Neural progenitor cell (in vitro differentiated cells): Measurements from ENCODE around the gene CASTOR1. TPM values are rescaled to one million over a fixed set of nuclear protein-coding genes. Genes with fewer than 3 reads are reported as not detected.

Experiments
- DNase-seq: peaks from one replicate; pipeline ENCODE4 v3.0.0-alpha.2; 2016; ENCODE audit warnings: low spot score
- H2AFZ ChIP-seq: fragments of 200-600 bp; sonication (generic); replicated peaks from 2 replicates; pipeline ENCODE4 v1.6.1; 2016; ENCODE audit warnings: antibody characterized with exemption
- H3F3A ChIP-seq: fragments of 200-600 bp; sonication (generic); 2 replicates; pipeline ENCODE4 v1.6.1; 2016; ENCODE audit warnings: antibody characterized with exemption, low read depth
- H3K27ac ChIP-seq: fragments of 200-600 bp; sonication (generic); 2 replicates; pipeline ENCODE4 v1.5.1; 2016; ENCODE audit warnings: mild to moderate bottlenecking
- H3K27me3 ChIP-seq: fragments of 200-600 bp; sonication (generic); 2 replicates; pipeline ENCODE4 v1.6.1; 2016; ENCODE audit warnings: mild to moderate bottlenecking, moderate library complexity
- H3K36me3 ChIP-seq: fragments of 200-600 bp; sonication (generic); 2 replicates; pipeline ENCODE4 v1.5.1; 2016
- H3K4me1 ChIP-seq: fragments of 200-600 bp; sonication (generic); 2 replicates; pipeline ENCODE4 v1.6.1; 2016; ENCODE audit warnings: mixed run types
- H3K4me2 ChIP-seq: fragments of 200-600 bp; sonication (generic); 2 replicates; pipeline ENCODE4 v1.6.1; 2016
- H3K4me3 ChIP-seq: fragments of 200-600 bp; sonication (generic); 2 replicates; pipeline ENCODE4 v1.5.1; 2016
- H3K79me2 ChIP-seq: fragments of 200-600 bp; sonication (generic); 2 replicates; pipeline ENCODE4 v1.6.1; 2016; ENCODE audit warnings: low read depth
- H3K9ac ChIP-seq: fragments of 200-600 bp; sonication (generic); 2 replicates; pipeline ENCODE4 v1.6.1; 2016
- H3K9me3 ChIP-seq: fragments of 200-600 bp; sonication (generic); 2 replicates; pipeline ENCODE4 v1.5.1; 2016; ENCODE audit warnings: low read depth
- H4K20me1 ChIP-seq: fragments of 200-600 bp; sonication (generic); 2 replicates; pipeline ENCODE4 v1.6.1; 2016; ENCODE audit warnings: low read depth
- H3K27ac Mint-ChIP-seq: 3 replicates; pipeline ENCODE4 v1.8.0; 2021; ENCODE audit warnings: mixed read lengths
- H3K27me3 Mint-ChIP-seq: 2 replicates; pipeline ENCODE4 v1.8.0; 2022; ENCODE audit warnings: low read depth, mild to moderate bottlenecking, inconsistent platforms, moderate library complexity, mixed read lengths; ENCODE audit not compliant: insufficient read depth
- H3K36me3 Mint-ChIP-seq: 3 replicates; pipeline ENCODE4 v1.8.0; 2021; ENCODE audit warnings: mixed read lengths
- H3K4me1 Mint-ChIP-seq: 3 replicates; pipeline ENCODE4 v1.8.0; 2021; ENCODE audit warnings: mixed read lengths
- H3K4me3 Mint-ChIP-seq: 3 replicates; pipeline ENCODE4 v1.8.0; 2021; ENCODE audit warnings: mild to moderate bottlenecking, moderate library complexity, mixed read lengths
- H3K9me3 Mint-ChIP-seq: 3 replicates; pipeline ENCODE4 v1.8.0; 2020; ENCODE audit warnings: mixed read lengths
- EZH2 ChIP-seq: fragments of 200-600 bp; sonication (generic); IDR thresholded peaks from 2 replicates; pipeline ENCODE4 v1.6.1; 2017; ENCODE audit warnings: antibody characterized with exemption, mild to moderate bottlenecking, moderate library complexity
- EZH2phosphoT487 ChIP-seq: fragments of 200-600 bp; sonication (generic); IDR thresholded peaks from 2 replicates; pipeline ENCODE4 v1.6.1; 2017; ENCODE audit warnings: antibody characterized with exemption
- total RNA-seq: library from RNA; depleted of rRNA; stranded (reverse); fragments of >200 nt; gene quantifications from 2 replicates; pipeline ENCODE4 v1.2.3, GENCODE V29; 2015; ENCODE audit warnings: low replicate concordance
- TF ChIP-seq, protein P1 (sequence below): fragments of 200-600 bp; sonication (generic); IDR thresholded peaks from 2 replicates; pipeline ENCODE4 v1.5.1; 2017; ENCODE audit warnings: antibody characterized with exemption, mild to moderate bottlenecking

CASTOR1 gene
- total RNA-seq, 1 donor from 2014 or later = 6.2 TPM

DNA sequence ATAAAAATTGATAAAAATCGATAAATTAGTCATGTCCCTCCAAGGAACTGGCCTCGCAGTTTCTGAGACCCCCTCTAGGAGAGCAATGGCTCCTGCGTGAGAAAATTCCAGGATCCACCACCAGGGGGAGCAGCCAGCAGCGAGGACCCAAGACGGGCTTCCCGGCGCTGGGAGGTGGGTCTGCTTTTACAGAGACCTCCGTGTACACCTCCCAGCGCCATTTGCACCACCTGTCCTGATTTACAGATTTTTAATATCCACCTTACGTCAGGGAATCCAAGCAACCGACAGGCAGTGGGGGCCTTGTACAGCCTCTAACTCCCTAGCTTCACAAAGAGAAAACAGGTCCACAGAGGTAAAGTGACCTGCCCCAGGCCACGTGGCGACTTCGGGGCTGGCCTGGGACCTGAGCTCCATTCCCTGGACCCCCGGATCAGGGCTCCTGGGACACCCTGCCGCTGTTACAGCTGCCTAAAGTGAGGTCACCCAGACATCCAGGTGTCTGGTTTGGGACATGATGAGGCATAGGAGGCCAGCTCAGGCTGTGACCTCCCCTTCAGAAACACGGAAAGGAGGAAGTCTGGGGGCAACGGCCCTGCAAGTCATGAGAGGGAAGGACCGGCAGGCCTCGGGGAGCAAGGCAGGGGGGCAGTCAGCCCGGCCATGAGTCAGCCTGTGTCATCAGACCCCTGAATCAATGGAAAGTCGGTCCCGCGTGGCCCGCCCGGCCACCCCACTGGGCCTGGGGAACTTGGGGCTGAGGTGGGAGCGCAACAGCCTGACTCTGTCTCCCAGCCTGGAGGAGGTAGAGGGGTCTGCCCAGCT lies 26.2 kb downstream of the CASTOR1 start:
- Mint-ChIP-seq H3K27ac (no peak overlapping the region), H3K36me3 (no peaks in the 10 kb centered on the region), H3K4me1 (peaks cover 17% of the 10 kb centered on the region), H3K27me3 (peaks cover 15% of the 10 kb centered on the region), H3K9me3 (no peaks in the 10 kb centered on the region), H3K4me3 (peak overlapping the region; percentile 33)
- Histone ChIP-seq H3K9me3 (no peaks in the 10 kb centered on the region), H3K79me2 (no peaks in the 10 kb centered on the region), H3K9ac (no peak overlapping the region), H3K4me3 (no peak overlapping the region), H4K20me1 (no peaks in the 10 kb centered on the region), H2AFZ (peak overlapping the region; percentile 82), H3F3A (no peaks in the 10 kb centered on the region), H3K27ac (no peak overlapping the region), H3K36me3 (no peaks in the 10 kb centered on the region), H3K4me1 (peaks cover under 1% of the 10 kb centered on the region), H3K27me3 (peaks cover 4% of the 10 kb centered on the region), H3K4me2 (peak overlapping the region; percentile 39)
- TF ChIP-seq EZH2phosphoT487 = no peak
- TF ChIP-seq, protein P1, sequence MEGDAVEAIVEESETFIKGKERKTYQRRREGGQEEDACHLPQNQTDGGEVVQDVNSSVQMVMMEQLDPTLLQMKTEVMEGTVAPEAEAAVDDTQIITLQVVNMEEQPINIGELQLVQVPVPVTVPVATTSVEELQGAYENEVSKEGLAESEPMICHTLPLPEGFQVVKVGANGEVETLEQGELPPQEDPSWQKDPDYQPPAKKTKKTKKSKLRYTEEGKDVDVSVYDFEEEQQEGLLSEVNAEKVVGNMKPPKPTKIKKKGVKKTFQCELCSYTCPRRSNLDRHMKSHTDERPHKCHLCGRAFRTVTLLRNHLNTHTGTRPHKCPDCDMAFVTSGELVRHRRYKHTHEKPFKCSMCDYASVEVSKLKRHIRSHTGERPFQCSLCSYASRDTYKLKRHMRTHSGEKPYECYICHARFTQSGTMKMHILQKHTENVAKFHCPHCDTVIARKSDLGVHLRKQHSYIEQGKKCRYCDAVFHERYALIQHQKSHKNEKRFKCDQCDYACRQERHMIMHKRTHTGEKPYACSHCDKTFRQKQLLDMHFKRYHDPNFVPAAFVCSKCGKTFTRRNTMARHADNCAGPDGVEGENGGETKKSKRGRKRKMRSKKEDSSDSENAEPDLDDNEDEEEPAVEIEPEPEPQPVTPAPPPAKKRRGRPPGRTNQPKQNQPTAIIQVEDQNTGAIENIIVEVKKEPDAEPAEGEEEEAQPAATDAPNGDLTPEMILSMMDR = peak; percentile 92
- DNase-seq = peak; percentile 89

DNA sequence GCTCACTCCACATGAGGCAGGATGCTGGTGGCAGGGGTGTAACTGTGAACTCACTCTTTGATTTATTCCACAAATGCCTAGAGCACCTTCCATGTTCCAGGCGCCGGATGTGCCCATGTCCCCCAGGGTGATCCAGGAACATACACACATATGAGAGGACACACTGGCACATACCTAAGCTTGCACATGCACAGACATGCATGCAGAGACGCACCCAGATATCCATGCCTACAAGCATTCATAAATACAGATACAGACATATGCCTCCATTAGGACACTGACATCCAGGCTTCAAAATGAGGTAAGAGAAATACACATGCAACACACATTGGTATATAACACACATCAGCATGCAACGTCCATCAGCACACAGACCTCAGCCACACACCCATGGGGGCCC lies 27.2 kb downstream of the CASTOR1 start:
- peaks cover 18% of the 10 kb centered on the region for H3K27me3 Mint-ChIP-seq
- Histone ChIP-seq H2AFZ (no peak overlapping the region), H3K4me2 (no peak overlapping the region), H3K79me2 (no peaks in the 10 kb centered on the region), H4K20me1 (no peaks in the 10 kb centered on the region), H3K9ac (no peak overlapping the region), H3K27me3 (peaks cover 4% of the 10 kb centered on the region), H3K36me3 (no peaks in the 10 kb centered on the region), H3K9me3 (no peaks in the 10 kb centered on the region), H3K27ac (no peak overlapping the region), H3F3A (no peaks in the 10 kb centered on the region), H3K4me3 (no peak overlapping the region), H3K4me1 (peaks cover 5% of the 10 kb centered on the region)
- H3K9me3 Mint-ChIP-seq = no peaks in the 10 kb centered on the region
- peaks cover 19% of the 10 kb centered on the region for H3K4me1 Mint-ChIP-seq
- TF ChIP-seq EZH2phosphoT487 (no peak), EZH2 (no peak)
- TF ChIP-seq, protein P1 = no peak
- H3K27ac Mint-ChIP-seq = peak overlapping the region; percentile 63
- DNase-seq = no peak
- H3K4me3 Mint-ChIP-seq = peak overlapping the region; percentile 62
- H3K36me3 Mint-ChIP-seq = no peaks in the 10 kb centered on the region

DNA sequence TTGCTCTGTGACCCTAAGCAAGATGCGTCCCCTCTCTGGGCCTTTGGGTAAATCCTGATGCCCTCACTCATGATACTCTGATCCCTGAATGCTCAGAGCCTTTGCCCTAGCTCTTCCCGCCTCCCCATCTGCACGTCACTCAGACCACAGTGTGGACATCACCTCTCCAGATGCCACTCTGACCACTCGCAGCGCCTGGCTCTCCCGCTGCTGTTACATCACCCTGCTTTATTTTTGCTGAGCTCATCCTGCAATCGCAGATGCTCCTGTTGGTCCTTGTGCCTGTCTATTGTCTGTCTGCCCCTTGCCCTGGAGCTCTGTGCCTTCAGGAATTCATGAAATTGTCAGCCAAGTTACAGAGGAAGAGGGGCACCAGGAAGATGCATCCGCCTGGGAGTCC lies 28.2 kb downstream of the CASTOR1 start:
- no peak overlapping the region for H3K27ac Mint-ChIP-seq
- H3K36me3 ChIP-seq = no peaks in the 10 kb centered on the region
- H3K27me3 Mint-ChIP-seq = peaks cover 21% of the 10 kb centered on the region
- H3K9ac ChIP-seq = no peak overlapping the region
- H3K9me3 Mint-ChIP-seq = no peaks in the 10 kb centered on the region
- peaks cover 4% of the 10 kb centered on the region for H3K27me3 ChIP-seq
- H3K4me2 ChIP-seq = no peak overlapping the region
- H3K4me1 Mint-ChIP-seq = peaks cover 23% of the 10 kb centered on the region
- H3K79me2 ChIP-seq = no peaks in the 10 kb centered on the region
- no peak overlapping the region for H3K4me3 ChIP-seq
- no peak overlapping the region for H2AFZ ChIP-seq
- H3F3A ChIP-seq = peaks cover 7% of the 10 kb centered on the region
- no peak for DNase-seq
- no peak overlapping the region for H3K27ac ChIP-seq
- H3K36me3 Mint-ChIP-seq = no peaks in the 10 kb centered on the region
- TF ChIP-seq, protein P1 = no peak
- TF ChIP-seq EZH2phosphoT487 = no peak
- no peak for TF ChIP-seq EZH2
- no peaks in the 10 kb centered on the region for H4K20me1 ChIP-seq
- H3K9me3 ChIP-seq = no peaks in the 10 kb centered on the region
- H3K4me3 Mint-ChIP-seq = no peak overlapping the region
- H3K4me1 ChIP-seq = peaks cover 5% of the 10 kb centered on the region
